Esophagus squamous epithelium (tissue), 5 donors: ENCODE measurements around the gene PHKB. TPM values are rescaled to one million over a fixed set of nuclear protein-coding genes. Genes with fewer than 3 reads are reported as not detected.

Source experiments
- DNase-seq: peaks from one replicate; lab custom pipeline; 2025; lab: John Stamatoyannopoulos, UW
- H3K27ac ChIP-seq, 4 donors: fragments of 200-600 bp; sonication (generic); one replicate each; pipeline ENCODE4 v1.5.1; 2016 to 2019; ENCODE audit warnings: mild to moderate bottlenecking in 1 of 4
- H3K27me3 ChIP-seq, 4 donors: fragments of 200-600 bp; sonication (generic); 1 replicate in 3 of 4; 2 replicates in 1 of 4; pipeline versions ENCODE4 v1.5.1 to v1.6.0; 2017 to 2021; ENCODE audit warnings: antibody characterized with exemption in 1 of 4
- H3K36me3 ChIP-seq, 3 donors: fragments of 200-600 bp; sonication (generic); one replicate each; pipeline ENCODE4 v1.5.1; 2016 to 2019
- H3K4me1 ChIP-seq, 3 donors: fragments of 200-600 bp; sonication (generic); one replicate each; pipeline ENCODE4 v1.5.1; 2017 to 2019
- H3K4me3 ChIP-seq, 4 donors: fragments of 200-600 bp; sonication (generic); 1 replicate in 3 of 4; 2 replicates in 1 of 4; pipeline ENCODE4 v1.5.1; 2016 to 2019; ENCODE audit warnings: mild to moderate bottlenecking in 2 of 4, moderate library complexity in 1 of 4
- H3K9me3 ChIP-seq, 3 donors: fragments of 200-600 bp; sonication (generic); one replicate each; pipeline ENCODE4 v1.5.1; 2016 to 2019
- CTCF ChIP-seq, 6 experiments: fragments of 450-650 bp in 4 of 6; fragments of 200-600 bp in 2 of 6; sonication (generic) in 2 of 6; IDR thresholded peaks; one replicate each; pipeline ENCODE4 v1.5.1; 2016 to 2019; ENCODE audit warnings: antibody characterized with exemption in 6 of 6, mild to moderate bottlenecking in 4 of 6, moderate library complexity in 4 of 6
- POLR2A ChIP-seq, 4 donors: fragments of 450-650 bp; IDR thresholded peaks; one replicate each; pipeline ENCODE4 v1.6.1; 2017; ENCODE audit warnings: antibody characterized with exemption in 4 of 4, mild to moderate bottlenecking in 4 of 4, moderate library complexity in 3 of 4
- WGBS, 2 donors: methylation state at CpG; one replicate each; pipeline ENCODE4 v1.1.5; 2018; 5-methylcytosine and 5-hydroxymethylcytosine counted together
- intact Hi-C: fragments of 100-400 bp; cut with DNase I; formaldehyde crosslinking; loops from one replicate; pipeline ENCODE4 v1.15.0; 2022
- total RNA-seq, 4 donors: library from RNA; depleted of rRNA; stranded (reverse); fragments of >200 nt; gene quantifications; one replicate each; pipeline ENCODE4 v1.1.0, GENCODE V29; 2016
- donor health status: DM: yes; HTN: yes; CAD: no.

The PHKB gene
- total RNA-seq, 4 donors from 2014 or later, result 39.0 to 81.3 (median 53.8) TPM

- H3K9me3 ChIP-seq, result no peaks in the 10 kb centered on the region
- TF ChIP-seq POLR2A (IDR thresholded peaks at IDR 0.05) (no peak), CTCF (IDR thresholded peaks at IDR 0.05) (no peak)
- no peak overlapping the region for H3K4me3 ChIP-seq
- no peaks in the 10 kb centered on the region for H3K27me3 ChIP-seq
- no peak overlapping the region for H3K27ac ChIP-seq
- DNase-seq, result no peak
- peaks cover 0 to 24% (median 7%) of the 10 kb centered on the region in 3 donors for H3K4me1 ChIP-seq
- no peaks in the 10 kb centered on the region for H3K36me3 ChIP-seq
- intact Hi-C loops, result no loop called here
These were observed 15.7 kb downstream of the PHKB start for GRCh38 chr16:47476654-47477345.

GRCh38 chr16:47477679-47478078, 16.5 kb downstream of the PHKB start:
- H3K9me3 ChIP-seq, result no peaks in the 10 kb centered on the region
- intact Hi-C loops, result no loop called here
- WGBS, 2 donors, result 50% methylated on average over 1 of the region's 1 CpG
- no peaks in the 10 kb centered on the region for H3K36me3 ChIP-seq
- TF ChIP-seq POLR2A (IDR thresholded peaks at IDR 0.05), result no peak
- no peak for TF ChIP-seq CTCF (IDR thresholded peaks at IDR 0.05)
- no peak overlapping the region for H3K4me3 ChIP-seq
- H3K4me1 ChIP-seq, result peaks cover 0 to 24% (median 7%) of the 10 kb centered on the region in 3 donors
- H3K27me3 ChIP-seq, result no peaks in the 10 kb centered on the region
- H3K27ac ChIP-seq, result no peak overlapping the region
- DNase-seq, result no peak

GRCh38 chr16:47480410-47480809, 19.3 kb downstream of the PHKB start:
- TF ChIP-seq CTCF (IDR thresholded peaks at IDR 0.05) (no peak), POLR2A (IDR thresholded peaks at IDR 0.05) (no peak)
- Histone ChIP-seq H3K36me3 (no peaks in the 10 kb centered on the region), H3K4me3 (no peak overlapping the region), H3K27me3 (no peaks in the 10 kb centered on the region), H3K27ac (no peak overlapping the region), H3K9me3 (no peaks in the 10 kb centered on the region), H3K4me1 (peaks cover 0 to 32% (median 7%) of the 10 kb centered on the region in 3 donors)
- 91 to 97% methylated on average over 3 of the region's 3 CpGs for WGBS, 2 donors
- DNase-seq, result no peak
- intact Hi-C loops, result no loop called here

GRCh38 chr16:47481698-47482374, 20.7 kb downstream of the PHKB start:
- 74 to 75% methylated on average over 6 of the region's 6 CpGs for WGBS, 2 donors
- Histone ChIP-seq H3K4me3 (no peak overlapping the region), H3K9me3 (no peaks in the 10 kb centered on the region), H3K27ac (no peak overlapping the region), H3K36me3 (no peaks in the 10 kb centered on the region), H3K4me1 (peaks cover 0 to 23% (median 2%) of the 10 kb centered on the region in 3 donors), H3K27me3 (no peaks in the 10 kb centered on the region)
- no peak for DNase-seq
- TF ChIP-seq POLR2A (IDR thresholded peaks at IDR 0.05), result no peak
- no peak for TF ChIP-seq CTCF (IDR thresholded peaks at IDR 0.05)
- intact Hi-C loops, result no loop called here

GRCh38 chr16:47483616-47484015, 22.5 kb downstream of the PHKB start:
- TF ChIP-seq POLR2A (IDR thresholded peaks at IDR 0.05) (no peak), CTCF (IDR thresholded peaks at IDR 0.05) (no peak)
- no peak for DNase-seq
- Histone ChIP-seq H3K4me3 (no peak overlapping the region), H3K4me1 (peaks cover 0 to 9% (median 0%) of the 10 kb centered on the region in 3 donors), H3K36me3 (peaks cover 0 to 14% (median 0%) of the 10 kb centered on the region in 3 donors), H3K9me3 (peaks cover 0 to 4% (median 0%) of the 10 kb centered on the region in 3 donors), H3K27me3 (no peaks in the 10 kb centered on the region), H3K27ac (no peak overlapping the region)
- intact Hi-C loops, result no loop called here
- WGBS, 2 donors, result 89 to 90% methylated on average over 2 of the region's 2 CpGs
